Posterior vena cava (tissue), 2 donors: ENCODE measurements around the gene KCMF1. TPM values are rescaled to one million over a fixed set of nuclear protein-coding genes. Genes with fewer than 3 reads are reported as not detected.
A peak's percentile ranks its signal among the peaks of the same experiment; 100 is the strongest.
"Not testable (repeated sequence)": the region's sequence is repeated elsewhere in the genome, so short reads cannot be mapped to it uniquely, and the experiment has no call there.

Source experiments
- DNase-seq: peaks from one replicate; pipeline ENCODE4 v3.0.0-alpha.2; 2020; ENCODE audit warnings: low spot score
- intact Hi-C, 2 donors: fragments of 100-400 bp; cut with DNase I; formaldehyde crosslinking; loops; one replicate each; pipeline versions ENCODE4 v1.14.1 to v1.14.2; 2022 to 2023
- long read RNA-seq, 2 donors: library from polyadenylated mRNA; unstranded; transcript quantifications; one replicate each; pipeline ENCODE4 v2.0.0, GENCODE V29; 2020 to 2021
- total RNA-seq, 2 donors: library from RNA; stranded (reverse); fragmentation: NEBNext Ultra II Directional; extraction: Animal tissue kit (Norgen Biotek cat#: 25700); gene quantifications; one replicate each; pipeline ENCODE4 v1.2.1, GENCODE V29; 2021
- donor health status: DM: yes; HTN: yes; CAD: no.
- donor health status: DM: yes; HTN: yes; CAD: no.

Gene KCMF1
- 10 to 100 TPM; 56.9 to 73.4 TPM for total RNA-seq
- long read RNA-seq, donor 1, full-length matches to known transcripts = 20 of 29 reads
- long read RNA-seq, donor 1, partial matches to known transcripts = 5 of 29 reads
- long read RNA-seq, donor 1, other reads (novel, unspliced or antisense) = 4 of 29 reads
- long read RNA-seq, donor 2, full-length matches to known transcripts = 7 of 14 reads
- long read RNA-seq, donor 2, partial matches to known transcripts = 6 of 14 reads
- long read RNA-seq, donor 2, other reads (novel, unspliced or antisense) = 1 of 14 reads

DNA sequence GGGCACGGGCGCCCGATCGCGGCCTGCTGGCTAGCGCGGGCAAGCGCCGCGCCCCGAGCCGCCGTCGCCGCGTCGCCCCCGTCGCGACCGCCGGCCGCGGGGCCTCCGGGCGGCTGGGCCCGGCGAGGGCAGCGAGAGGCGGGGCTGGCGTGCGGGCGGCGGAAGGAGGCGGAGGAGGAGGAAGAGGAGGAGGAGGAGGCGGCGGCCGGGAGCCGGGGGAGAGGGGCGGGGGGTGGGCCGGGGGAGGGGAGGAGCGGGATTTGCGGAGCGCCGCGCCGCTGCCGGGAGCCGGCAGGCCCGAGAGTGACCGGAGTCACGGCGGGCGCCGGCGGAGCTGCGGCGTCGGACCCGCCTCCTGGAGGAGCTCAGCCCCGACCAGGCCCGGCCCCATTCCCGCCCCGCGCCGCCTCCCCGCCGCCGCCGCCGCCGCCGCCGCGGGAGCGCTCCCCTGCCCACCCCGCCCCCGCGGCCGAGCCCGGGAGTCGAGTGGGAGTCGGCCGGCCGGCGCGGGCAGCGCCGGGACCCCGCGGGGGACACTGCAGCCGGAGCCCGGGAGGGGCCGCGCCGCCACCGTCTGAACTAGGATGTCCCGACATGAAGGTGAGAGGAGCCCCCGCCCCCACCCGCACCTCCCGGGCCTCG, at the start of gene KCMF1:
Gene KCMF1, plus strand, starts transcription at position 294 of the 642 bp plus-strand sequence. Its CDS starts 291 bp downstream, at position 585.
- DNase-seq = peak; percentile 90

DNA sequence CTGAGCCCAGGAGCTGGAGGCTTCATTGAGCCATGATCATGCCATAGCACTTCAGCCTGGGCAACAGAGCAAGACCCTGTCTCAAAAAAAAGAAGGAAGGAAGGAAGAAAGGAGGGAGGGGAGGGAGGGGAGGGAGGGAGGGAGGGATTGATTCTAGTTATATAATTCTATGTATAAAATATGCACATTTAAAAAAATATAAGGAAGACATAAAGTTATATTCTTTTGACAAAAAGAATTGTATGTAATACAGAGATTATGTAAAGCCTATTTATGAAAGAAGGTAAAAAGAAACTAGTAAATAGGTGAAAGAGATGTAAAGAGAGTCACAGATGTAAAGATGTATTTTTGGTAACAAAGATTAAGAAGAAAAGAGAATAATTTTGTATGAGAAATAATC, 48.0 kb upstream of the KCMF1 start:
- intact Hi-C loops = no loop called here
- DNase-seq = no peak

More for the DNA sequence above, at the start of gene KCMF1:
- intact Hi-C loops = loop anchor here (2.0 to 10.0 kb wide), 3 partner anchors 20 to 1066 kb away; no protein-coding TSS in a partner anchor

DNA sequence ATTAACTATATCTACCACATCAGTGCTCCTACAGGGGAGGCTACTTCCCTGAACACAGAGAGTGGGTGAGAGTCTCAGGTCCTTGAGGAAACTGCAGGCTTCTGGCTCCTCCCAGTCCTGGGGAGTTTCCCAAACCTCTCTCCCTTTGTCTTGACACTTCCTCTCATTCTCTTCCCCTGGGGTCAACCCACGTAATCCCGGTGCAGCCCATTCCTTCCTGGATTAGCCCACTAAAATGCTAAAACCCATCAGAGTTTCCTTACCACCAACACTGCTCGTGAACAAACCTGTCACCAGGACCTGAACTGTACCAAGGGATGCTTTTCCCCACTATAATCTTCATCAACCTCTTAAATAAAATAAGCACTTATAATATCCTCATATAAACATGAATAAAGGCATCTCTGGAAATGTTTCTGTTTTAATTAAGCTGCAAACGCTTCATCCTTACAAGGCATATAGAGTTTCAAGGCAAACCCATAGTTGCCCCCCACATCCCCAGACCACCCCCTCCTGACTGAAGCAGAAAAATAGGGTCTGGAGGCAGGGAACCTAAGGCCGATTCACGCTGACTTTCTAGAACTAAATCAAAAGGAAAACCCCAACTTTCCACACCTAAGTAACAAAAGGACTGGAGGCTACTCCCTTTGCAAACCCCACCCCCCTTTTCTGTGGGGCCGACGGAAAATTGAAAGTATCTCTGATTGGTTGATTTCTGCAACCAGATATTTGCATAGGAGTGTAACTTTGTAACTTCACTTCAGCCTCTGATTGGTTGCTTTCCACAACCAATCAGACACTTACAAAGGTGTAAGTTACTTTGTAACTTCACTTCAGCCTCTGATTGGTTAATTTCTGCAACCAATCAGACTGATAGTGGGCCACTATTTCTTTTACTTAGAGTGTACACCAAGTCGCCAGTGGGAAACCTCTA, 46.5 kb upstream of the KCMF1 start:
- intact Hi-C loops = no loop called here
- DNase-seq = no peak

- intact Hi-C loops = no loop called here
- peak; percentile 62 for DNase-seq
These were observed 45.6 kb upstream of the KCMF1 start for GRCh38 chr2:84925336-84925723.

GRCh38 chr2:84925724-84926376, 45.1 kb upstream of the KCMF1 start:
- intact Hi-C loops = no loop called here
- peak; percentile 97 for DNase-seq

DNA sequence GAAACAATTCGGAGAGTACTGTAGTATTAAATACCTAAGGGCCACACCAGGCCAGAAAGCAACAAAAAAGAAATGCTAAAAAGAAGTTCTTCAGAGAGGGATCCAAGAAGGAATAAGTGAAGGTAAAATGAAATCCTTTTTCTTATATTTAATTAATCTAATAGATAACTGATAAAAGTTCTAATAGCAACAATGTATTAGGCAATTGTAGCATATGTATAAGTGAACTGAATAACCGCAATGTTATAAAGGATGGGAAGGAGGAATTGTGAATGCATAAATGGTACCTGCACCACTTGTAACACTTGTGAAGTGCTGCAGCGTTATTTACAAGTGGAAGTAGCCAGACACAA, 43.7 kb upstream of the KCMF1 start:
- DNase-seq = no peak
- intact Hi-C loops = no loop called here

DNA sequence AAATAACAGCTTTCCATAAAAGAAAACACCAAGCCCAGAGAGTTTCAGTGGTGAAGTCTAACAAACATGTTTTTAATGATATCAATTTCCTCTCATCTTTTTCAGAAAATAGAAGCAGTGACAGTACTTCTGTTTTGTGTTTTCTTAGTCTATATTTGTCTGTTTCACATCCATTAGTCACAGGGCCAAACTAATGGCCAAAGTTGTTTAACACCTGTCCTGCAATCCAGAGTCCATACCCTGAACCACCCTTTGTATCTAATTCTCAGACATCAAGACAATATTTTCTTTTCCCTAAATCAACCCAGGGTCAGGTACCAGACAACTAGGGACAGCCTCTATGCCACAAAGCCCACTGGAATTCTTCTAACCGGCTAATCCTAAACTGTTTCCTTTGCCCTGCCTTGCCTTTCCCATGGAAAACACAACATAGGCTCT, 39.6 kb upstream of the KCMF1 start:
- no peak for DNase-seq
- intact Hi-C loops = no loop called here

GRCh38 chr2:84938194-84938879, 32.6 kb upstream of the KCMF1 start:
- DNase-seq = no peak
- intact Hi-C loops = no loop called here

DNA sequence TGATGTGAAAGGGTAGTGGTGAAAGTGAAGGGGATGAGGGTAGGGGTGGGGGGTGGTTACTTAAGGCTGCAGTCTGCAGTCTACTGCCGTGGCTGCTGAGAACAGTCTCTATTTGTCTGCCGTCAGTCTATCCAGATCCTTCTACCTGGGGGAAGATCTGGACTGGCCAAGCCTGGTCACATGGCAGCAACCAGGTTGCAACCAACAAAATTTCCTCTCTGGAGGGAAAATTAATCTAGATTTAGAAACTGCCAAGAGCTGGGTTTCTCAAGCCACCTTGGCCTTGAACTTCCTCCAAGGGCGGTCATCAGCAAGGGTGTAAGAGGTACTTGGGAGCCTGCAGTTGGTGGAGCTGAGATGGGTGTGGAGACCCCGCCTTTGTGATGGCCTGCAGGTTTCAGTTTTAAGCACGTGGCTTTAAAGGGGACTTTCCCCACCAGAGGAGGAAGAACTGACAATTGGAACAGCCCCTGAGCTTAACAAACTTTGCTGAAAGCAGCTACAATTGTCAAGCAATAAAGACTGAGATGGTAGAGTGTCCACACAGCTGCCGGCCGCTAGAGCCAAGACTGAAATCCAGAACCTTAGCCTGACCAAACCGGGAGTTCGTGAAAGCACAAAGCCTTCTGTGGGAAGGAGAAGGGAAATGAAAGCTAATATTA, 31.4 kb upstream of the KCMF1 start:
- intact Hi-C loops = no loop called here
- DNase-seq = no peak

GRCh38 chr2:84940088-84940470, 30.9 kb upstream of the KCMF1 start:
- no peak for DNase-seq
- intact Hi-C loops = no loop called here

GRCh38 chr2:84940831-84941412, 30.0 kb upstream of the KCMF1 start:
- intact Hi-C loops = no loop called here

DNA sequence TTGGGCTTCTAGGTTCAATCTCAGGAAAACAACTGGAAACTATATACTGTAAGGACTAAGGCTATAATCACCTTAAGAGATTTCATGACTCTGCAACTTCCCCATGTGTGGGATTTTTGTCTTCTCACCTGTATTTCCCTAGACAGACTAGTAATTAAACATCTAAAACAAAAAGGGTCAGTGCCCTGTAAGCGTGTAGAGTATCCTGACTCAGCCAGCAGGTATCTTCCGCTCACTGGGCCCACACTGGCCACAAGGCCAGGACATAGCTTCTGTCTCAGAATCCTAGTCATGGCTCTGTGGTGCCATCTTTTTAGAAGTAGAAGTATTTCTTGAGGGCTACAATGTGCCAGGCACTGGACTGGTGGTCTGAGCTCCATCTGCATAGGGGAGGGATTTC, 28.8 kb upstream of the KCMF1 start:
- DNase-seq = no peak
- intact Hi-C loops = no loop called here

More at GRCh38 chr2:84940831-84941412, 30.0 kb upstream of the KCMF1 start:
- DNase-seq = no peak

DNA sequence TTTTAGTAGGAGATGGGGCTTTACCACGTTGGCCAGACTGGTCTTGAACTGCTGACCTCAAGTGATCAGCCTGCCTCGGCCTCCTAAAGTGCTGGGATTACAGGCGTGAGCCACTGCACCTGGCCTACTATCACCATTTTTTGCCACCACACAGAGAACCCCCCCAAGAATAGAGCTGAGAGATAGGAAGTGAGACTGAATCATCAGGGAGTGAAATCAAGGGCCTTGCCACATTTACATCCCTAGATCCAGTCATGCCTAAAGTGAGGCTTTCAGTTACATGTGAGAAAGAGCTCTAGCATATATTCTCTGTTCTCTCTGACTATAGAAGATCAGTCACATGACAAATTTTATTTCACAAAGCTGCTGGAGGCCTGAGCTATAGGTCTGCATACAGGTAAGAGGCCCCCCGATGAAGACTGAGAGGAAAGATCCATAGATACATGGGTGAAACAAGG, 28.0 kb upstream of the KCMF1 start:
- intact Hi-C loops = no loop called here
- DNase-seq = no peak

DNA sequence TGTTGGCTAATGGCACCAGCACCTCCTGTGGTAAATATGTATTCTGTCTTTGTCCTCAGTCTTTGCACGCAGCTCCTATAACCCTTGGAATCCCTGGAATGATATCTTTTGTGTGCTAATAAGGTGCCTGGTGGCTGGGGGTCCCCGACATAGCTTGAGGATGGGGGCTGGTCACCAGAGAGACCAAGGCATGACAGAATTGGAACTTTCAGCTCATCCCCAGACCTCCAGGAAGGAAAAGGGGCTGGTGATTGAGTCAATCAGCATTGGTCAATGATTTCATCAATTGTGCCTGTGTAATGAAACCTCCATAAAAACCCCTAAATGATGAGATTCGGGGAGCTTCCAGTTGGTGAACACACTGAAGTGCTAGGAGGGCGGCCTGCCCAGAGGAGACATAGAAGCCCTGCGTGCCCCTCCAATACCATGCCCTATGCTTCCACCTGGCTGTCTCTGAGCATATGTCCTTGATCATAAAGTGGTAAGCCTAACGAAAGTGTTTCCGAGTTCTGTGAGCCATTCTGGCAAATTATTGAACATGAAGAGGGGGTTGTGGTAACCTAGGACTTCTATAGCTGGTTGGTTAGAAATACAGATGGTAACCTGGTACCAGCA, 26.6 kb upstream of the KCMF1 start:
- no peak for DNase-seq
- intact Hi-C loops = no loop called here

DNA sequence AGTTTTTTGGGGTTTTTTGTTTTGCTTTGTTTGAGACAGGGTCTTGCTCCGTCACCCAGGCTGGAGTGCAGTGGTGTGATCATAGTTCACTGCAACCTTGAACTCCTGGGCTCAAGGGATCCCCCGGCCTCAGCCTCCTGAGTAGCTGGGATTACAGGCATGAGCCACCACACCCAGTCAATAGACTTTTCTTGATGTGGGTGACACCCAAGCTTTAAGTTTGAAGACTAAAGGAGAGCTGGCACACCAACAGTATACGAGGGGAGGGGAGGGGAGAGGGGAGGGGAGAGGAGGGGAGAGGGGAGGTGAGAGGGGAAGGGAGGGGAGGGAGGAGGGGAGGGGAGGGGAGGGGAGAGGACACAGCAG, 25.1 kb upstream of the KCMF1 start:
- not testable (repeated sequence) for DNase-seq

DNA sequence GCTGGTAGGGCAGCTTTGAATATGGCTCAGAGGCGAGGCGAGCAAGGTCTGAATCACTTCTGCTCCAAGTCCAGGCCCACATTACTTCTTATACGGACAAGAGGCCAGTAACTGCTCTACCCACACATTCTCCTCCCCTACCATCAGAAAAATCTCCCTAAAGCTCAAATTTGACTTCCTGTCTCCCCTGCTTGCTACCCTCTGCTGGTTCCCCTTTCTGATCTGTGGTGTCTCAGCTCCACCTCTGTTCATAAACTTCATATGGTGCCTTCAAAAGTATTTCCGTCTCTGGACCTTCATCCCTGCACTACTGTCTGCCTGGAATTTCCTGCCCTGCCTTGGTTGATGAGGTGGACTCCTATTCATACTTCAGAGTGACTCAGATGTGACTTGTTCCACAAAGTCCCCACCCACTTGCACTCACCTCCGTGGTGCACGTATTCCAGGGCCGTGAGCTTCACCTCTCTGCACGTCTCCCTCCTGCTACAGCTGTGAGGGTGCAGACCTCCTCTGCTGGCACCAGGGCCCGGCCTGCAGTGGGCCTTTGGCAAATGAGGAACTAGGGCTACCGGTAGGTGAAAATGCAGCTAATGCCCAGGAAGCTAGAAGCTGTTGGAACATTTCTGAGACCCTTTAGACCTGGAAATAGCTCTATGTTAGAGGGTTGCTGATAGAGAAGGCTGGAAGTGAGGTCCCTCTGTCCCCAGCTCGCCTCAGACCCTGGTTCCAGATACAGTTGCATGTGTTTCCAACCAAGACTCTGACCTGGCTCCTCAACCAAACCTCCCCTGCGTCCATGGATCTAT, 24.6 kb upstream of the KCMF1 start:
- intact Hi-C loops = no loop called here

More for the DNA sequence above, 25.1 kb upstream of the KCMF1 start:
- intact Hi-C loops = not testable (repeated sequence)

More for the DNA sequence above, 24.6 kb upstream of the KCMF1 start:
- DNase-seq = no peak
